ENCODE measurements around the gene ANKRD55. TPM values are rescaled to one million over a fixed set of nuclear protein-coding genes. Genes with fewer than 3 reads are reported as not detected.
"Not testable (repeated sequence)": the region's sequence is repeated elsewhere in the genome, so short reads cannot be mapped to it uniquely, and the experiment has no call there.

ANKRD55 gene
- total RNA-seq, 1 donor from 2014 or later: 0.74 TPM

DNA sequence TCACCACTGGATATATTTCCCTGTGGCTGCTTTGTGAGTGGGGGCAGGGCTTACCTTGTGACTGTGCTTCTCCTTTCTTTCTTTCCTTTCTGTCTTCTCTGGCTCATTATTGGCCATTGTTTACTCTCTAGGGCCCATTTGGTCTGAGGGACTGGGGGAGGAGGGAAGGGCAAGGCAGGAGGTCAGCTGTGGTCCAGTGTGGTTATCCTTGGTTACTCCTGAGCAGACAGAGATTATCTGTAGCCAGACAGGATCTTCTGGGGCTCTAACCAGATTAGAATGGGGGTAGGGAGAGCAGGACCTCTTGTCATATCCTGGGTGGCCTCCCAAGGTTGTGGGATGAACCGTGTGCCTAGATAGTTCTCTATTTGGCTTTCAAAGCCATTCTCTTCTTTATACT, 71.2 kb downstream of the ANKRD55 start:
- Histone ChIP-seq H3K36me3 (no peaks in the 10 kb centered on the region), H3K4me1 (peaks cover 4% of the 10 kb centered on the region), H3K9me3 (no peaks in the 10 kb centered on the region), H3K27ac (no peak overlapping the region), H3K4me3 (no peak overlapping the region), H3K27me3 (no peaks in the 10 kb centered on the region)
- TF ChIP-seq POLR2AphosphoS5 (IDR thresholded peaks at IDR 0.05; ENCODE audit: insufficient read depth in 1 of 2, low read depth in 1 of 2) (no peak), POLR2A (IDR thresholded peaks at IDR 0.05) (no peak)
- TF ChIP-seq, protein P1, sequence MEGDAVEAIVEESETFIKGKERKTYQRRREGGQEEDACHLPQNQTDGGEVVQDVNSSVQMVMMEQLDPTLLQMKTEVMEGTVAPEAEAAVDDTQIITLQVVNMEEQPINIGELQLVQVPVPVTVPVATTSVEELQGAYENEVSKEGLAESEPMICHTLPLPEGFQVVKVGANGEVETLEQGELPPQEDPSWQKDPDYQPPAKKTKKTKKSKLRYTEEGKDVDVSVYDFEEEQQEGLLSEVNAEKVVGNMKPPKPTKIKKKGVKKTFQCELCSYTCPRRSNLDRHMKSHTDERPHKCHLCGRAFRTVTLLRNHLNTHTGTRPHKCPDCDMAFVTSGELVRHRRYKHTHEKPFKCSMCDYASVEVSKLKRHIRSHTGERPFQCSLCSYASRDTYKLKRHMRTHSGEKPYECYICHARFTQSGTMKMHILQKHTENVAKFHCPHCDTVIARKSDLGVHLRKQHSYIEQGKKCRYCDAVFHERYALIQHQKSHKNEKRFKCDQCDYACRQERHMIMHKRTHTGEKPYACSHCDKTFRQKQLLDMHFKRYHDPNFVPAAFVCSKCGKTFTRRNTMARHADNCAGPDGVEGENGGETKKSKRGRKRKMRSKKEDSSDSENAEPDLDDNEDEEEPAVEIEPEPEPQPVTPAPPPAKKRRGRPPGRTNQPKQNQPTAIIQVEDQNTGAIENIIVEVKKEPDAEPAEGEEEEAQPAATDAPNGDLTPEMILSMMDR (IDR thresholded peaks at IDR 0.05): no peak
- intact Hi-C loops (cut with DNase I): no loop called here
- no peak for DNase-seq (ENCODE audit: extremely low spot score in 2 of 2)

DNA sequence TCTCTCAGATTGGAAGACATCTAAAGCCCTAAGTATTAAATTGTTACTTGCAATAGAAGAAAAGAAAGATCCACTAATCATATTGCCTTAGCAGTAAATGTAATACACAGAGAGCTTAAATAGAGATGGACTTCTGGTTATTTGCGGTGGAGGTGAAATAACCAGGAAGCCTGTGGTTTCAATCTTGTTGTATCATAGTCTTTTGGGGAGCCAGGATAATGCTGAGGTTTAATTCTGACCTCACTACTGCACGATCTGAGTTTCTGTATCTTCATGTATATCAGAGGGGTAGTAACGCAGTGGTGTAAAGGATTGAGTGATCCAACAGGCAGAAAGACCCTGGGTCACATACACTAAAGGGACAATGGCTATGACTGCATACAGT, 71.7 kb downstream of the ANKRD55 start:
- DNase-seq (ENCODE audit: extremely low spot score in 2 of 2): no peak
- intact Hi-C loops (cut with DNase I): no loop called here
- TF ChIP-seq POLR2AphosphoS5 (IDR thresholded peaks at IDR 0.05; ENCODE audit: insufficient read depth in 1 of 2, low read depth in 1 of 2) (no peak), POLR2A (IDR thresholded peaks at IDR 0.05) (no peak)
- TF ChIP-seq, protein P1 (IDR thresholded peaks at IDR 0.05): no peak
- no peak overlapping the region for H3K4me3 ChIP-seq
- H3K36me3 ChIP-seq: no peaks in the 10 kb centered on the region
- peaks cover 9% of the 10 kb centered on the region for H3K4me1 ChIP-seq
- no peaks in the 10 kb centered on the region for H3K9me3 ChIP-seq
- no peak overlapping the region for H3K27ac ChIP-seq
- H3K27me3 ChIP-seq: no peaks in the 10 kb centered on the region

DNA sequence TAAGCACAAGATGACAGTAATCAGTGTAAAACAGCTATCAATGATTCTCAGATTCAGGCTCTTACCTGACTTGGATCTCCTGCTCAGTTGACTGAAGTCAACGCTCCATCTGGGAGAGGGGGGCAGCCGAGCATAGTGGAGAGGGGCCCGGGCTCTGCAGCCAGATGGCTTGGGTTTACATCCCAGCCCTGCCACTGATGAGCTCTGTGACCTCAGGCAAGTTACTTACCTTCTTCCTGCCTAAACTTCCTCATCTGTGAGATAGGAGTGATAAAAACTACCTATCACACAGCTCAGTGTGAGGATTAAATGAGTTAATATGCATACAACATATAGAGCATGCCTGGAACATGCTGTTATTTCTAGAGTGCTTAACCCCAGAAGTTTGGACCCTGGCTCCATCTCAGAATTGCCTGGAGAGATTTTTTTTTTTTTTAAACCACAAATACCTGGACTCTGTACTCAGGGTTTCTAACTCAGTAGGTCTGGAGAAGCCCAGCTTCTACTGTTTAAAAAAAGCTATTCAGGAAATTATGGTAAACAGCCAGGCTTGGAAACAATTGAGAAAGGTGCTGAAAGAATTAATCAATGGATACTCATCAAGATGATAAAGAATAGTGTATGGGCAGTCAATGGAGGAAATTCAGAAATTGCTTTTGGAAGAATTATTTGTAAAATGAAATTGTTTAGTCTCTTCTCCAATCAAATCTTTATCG, 72.2 kb downstream of the ANKRD55 start:
- intact Hi-C loops (cut with DNase I): no loop called here

DNA sequence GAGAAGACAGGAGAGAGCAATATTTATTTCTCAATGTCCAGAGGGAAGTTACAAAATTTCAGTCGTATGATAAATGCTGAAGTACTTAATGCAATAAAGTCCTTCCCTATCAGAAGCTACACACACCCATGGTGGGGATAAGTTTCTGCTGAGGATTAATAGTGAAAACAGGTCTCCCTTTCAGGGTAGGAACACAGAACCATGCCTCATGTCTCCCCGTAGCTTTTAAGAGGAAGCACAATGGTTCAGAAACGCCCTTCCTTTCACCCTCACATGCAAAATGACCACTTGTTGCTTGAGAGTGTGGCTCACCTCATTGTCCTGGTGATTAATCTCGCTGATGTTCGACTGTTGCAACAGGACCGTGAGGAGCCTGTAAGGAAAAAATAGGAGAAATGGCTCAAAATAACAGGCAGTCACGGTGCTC, 73.6 kb downstream of the ANKRD55 start:
- Histone ChIP-seq H3K9me3 (no peaks in the 10 kb centered on the region), H3K4me3 (no peak overlapping the region), H3K27ac (no peak overlapping the region), H3K27me3 (no peaks in the 10 kb centered on the region), H3K36me3 (no peaks in the 10 kb centered on the region), H3K4me1 (peaks cover 25% of the 10 kb centered on the region)
- intact Hi-C loops (cut with DNase I): no loop called here
- TF ChIP-seq, protein P1 (IDR thresholded peaks at IDR 0.05): no peak
- TF ChIP-seq POLR2AphosphoS5 (IDR thresholded peaks at IDR 0.05; ENCODE audit: insufficient read depth in 1 of 2, low read depth in 1 of 2) (no peak), POLR2A (IDR thresholded peaks at IDR 0.05) (no peak)
- no peak for DNase-seq (ENCODE audit: extremely low spot score in 2 of 2)

More for the DNA sequence above, 72.2 kb downstream of the ANKRD55 start:
- Histone ChIP-seq H3K9me3 (no peaks in the 10 kb centered on the region), H3K27ac (no peak overlapping the region), H3K4me3 (no peak overlapping the region), H3K27me3 (no peaks in the 10 kb centered on the region), H3K4me1 (peaks cover 15% of the 10 kb centered on the region), H3K36me3 (no peaks in the 10 kb centered on the region)
- no peak for DNase-seq (ENCODE audit: extremely low spot score in 2 of 2)
- TF ChIP-seq POLR2AphosphoS5 (IDR thresholded peaks at IDR 0.05; ENCODE audit: insufficient read depth in 1 of 2, low read depth in 1 of 2): no peak
- no peak for TF ChIP-seq POLR2A (IDR thresholded peaks at IDR 0.05)
- TF ChIP-seq, protein P1 (IDR thresholded peaks at IDR 0.05): no peak

DNA sequence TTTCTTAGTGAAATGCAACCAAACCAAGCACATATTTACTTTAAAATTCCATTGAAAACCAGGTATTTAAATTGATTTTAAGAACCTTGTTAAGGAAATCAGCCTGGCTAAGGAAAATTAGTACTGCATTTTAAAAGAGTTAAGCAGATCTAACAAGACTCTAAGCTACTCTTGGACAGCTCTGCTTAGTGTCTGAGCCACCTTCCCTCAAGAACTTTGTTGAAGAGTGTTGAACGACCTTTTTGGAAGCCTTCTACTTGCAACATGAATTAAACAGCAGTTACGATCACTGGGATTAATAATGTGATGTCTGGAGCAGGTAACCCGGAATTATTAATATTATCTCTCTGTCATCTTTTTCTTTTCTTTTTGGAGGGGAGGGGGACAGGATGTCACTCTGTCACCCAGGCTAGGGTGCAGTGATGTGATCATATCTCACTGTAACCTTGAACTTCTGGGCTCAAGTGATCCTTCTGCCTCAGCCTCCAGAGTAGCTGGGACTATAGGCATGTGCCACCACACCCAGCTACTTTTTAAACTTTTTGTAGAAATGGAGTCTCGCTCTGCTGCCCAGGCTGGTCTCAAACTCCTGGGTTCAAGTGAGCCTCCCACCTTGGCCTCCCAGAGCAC, 74.7 kb downstream of the ANKRD55 start:
- TF ChIP-seq POLR2AphosphoS5 (IDR thresholded peaks at IDR 0.05; ENCODE audit: insufficient read depth in 1 of 2, low read depth in 1 of 2): no peak
- no peak for TF ChIP-seq POLR2A (IDR thresholded peaks at IDR 0.05)
- TF ChIP-seq, protein P1 (IDR thresholded peaks at IDR 0.05): no peak
- Histone ChIP-seq H3K9me3 (no peaks in the 10 kb centered on the region), H3K27ac (no peak overlapping the region), H3K27me3 (no peaks in the 10 kb centered on the region), H3K4me1 (peaks cover 25% of the 10 kb centered on the region), H3K4me3 (no peak overlapping the region), H3K36me3 (no peaks in the 10 kb centered on the region)
- no peak for DNase-seq (ENCODE audit: extremely low spot score in 2 of 2)
- intact Hi-C loops (cut with DNase I): no loop called here

DNA sequence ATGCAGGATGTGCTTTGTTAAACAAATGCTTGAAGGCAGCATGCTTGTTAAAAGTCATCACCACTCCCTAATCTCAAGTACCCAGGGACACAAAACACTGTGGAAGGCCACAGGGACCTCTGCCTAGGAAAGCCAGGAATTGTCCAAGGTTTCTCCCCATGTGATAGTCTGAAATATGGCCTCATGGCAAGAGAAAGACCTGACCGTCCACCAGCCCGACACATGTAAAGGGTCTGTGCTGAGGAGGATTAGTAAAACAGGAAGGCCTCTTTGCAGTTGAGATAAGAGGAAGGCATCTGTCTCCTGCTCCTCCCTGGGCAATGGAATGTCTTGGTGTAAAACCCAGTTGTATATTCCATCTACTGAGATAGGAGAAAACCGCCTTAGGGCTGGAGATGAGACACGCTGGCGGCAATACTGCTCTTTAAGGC, 75.9 kb downstream of the ANKRD55 start:
- H3K4me1 ChIP-seq: peaks cover 25% of the 10 kb centered on the region
- intact Hi-C loops (cut with DNase I): not testable (repeated sequence)

DNA sequence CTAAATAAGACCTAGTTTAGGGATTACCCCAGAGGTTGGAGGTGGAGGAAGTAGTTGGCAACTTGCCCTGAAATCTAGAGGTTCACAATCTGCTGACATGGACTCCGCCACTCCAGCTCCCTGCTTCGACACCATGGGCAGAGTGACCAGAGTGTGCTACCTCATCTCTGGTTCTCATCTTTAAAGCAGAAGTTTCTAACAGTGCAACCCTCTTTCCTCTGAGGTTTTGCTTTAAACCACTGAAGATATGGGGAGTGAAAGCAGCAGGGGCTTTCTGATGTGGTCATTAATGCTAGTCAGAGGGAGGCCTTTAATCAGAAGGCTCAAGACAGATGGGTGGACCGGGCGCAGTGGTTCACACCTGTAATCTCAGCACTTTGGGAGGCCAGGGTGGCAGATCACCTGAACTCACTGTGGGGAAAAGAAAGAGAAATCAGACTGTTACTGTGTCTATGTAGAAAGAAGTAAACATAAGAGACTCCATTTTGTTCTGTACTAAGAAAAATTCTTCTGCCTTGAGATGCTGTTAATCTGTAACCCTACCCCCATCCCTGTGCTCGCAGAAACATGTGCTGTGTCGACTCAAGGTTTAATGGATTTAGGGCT, 76.4 kb downstream of the ANKRD55 start:
- H3K36me3 ChIP-seq; H3K4me3 ChIP-seq; H3K9me3 ChIP-seq; H3K27me3 ChIP-seq; intact Hi-C loops (cut with DNase I); DNase-seq (ENCODE audit: extremely low spot score in 2 of 2): not testable (repeated sequence)
- Histone ChIP-seq H3K4me1 (peaks cover 25% of the 10 kb centered on the region), H3K27ac (peak overlapping the region; percentile 54)

More for the DNA sequence above, 75.9 kb downstream of the ANKRD55 start:
- H3K4me3 ChIP-seq; H3K9me3 ChIP-seq; H3K36me3 ChIP-seq; DNase-seq (ENCODE audit: extremely low spot score in 2 of 2); H3K27ac ChIP-seq; H3K27me3 ChIP-seq: not testable (repeated sequence)
